Measurements from ENCODE around the gene MT1M.

MT1M gene

DNA sequence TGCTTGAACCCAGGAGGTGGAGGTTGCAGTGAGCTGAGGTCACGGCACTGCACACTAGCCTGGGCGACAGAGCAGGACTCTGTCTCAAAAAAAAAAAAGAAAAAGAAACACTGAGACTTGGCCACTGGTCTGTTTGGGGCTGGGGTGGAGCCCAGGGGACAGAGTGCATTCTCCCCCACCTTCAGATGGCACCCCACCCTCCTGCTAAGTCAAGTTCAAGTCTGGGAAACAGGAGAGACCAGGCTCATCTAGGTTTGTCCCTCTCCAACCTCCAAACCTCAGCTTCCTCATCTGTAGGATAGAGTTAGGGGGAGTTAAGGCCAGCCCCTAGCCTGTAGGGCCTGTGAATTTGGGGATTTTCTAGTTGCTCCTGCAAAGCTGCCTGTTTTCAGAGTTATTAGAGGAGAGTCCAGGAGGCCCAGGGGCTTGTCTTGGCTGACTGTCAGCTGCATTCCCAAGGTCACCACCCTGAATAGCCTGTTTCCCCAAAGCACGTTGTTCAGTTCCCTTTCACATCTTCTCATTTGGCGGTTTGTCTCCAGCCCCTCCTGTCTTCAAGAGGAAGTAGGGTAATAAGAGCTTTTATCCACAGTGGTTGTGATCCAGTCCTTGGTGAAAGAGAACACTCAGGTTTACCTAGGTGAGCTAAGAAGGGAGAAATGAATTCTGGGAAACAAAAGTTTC lies 40.9 kb upstream of the MT1M start:
- 43% methylated on average over 4 of the region's 4 CpGs for WGBS (ENCODE audit: insufficient coverage)
- DNase-seq: peak in 2 of 3 donors; percentile 67 to 73
- ChIA-PET POLR2A (no interaction called here), CTCF (interaction anchor here (1.0 to 3.6 kb wide), 7 partner anchors 10 to 198 kb away, joined by 3 to 29 read pairs (median 4); no protein-coding TSS in a partner anchor)
- Histone ChIP-seq H3K4me3 (ENCODE audit: control insufficient read depth in 1 of 7, extremely low read depth in 1 of 7, insufficient read depth in 4 of 7, low read depth in 2 of 7, low read length in 6 of 7) (no peak overlapping the region), H3K9me3 (ENCODE audit: control extremely low read depth in 1 of 5, control insufficient read depth in 4 of 5, insufficient read depth in 2 of 5, low read depth in 1 of 5, low read length in 4 of 5) (no peaks in the 10 kb centered on the region), H3K36me3 (ENCODE audit: control insufficient read depth in 4 of 4, insufficient read depth in 4 of 4, low read length in 3 of 4) (no peaks in the 10 kb centered on the region), H3K27me3 (replicated peaks in 2 of 5; ENCODE audit: control insufficient read depth in 4 of 5, insufficient read depth in 5 of 5, low read length in 4 of 5) (peaks cover 3 to 40% (median 18%) of the 10 kb centered on the region in 5 experiments), H3K27ac (ENCODE audit: insufficient read depth in 1 of 2, low read depth in 1 of 2, low read length in 2 of 2, poor library complexity in 1 of 2, severe bottlenecking in 2 of 2) (no peak overlapping the region), H3K4me1 (ENCODE audit: control extremely low read depth in 1 of 4, control insufficient read depth in 4 of 4, insufficient read depth in 4 of 4, low read length in 3 of 4) (peaks cover 0 to 21% (median 19%) of the 10 kb centered on the region in 4 experiments)

DNA sequence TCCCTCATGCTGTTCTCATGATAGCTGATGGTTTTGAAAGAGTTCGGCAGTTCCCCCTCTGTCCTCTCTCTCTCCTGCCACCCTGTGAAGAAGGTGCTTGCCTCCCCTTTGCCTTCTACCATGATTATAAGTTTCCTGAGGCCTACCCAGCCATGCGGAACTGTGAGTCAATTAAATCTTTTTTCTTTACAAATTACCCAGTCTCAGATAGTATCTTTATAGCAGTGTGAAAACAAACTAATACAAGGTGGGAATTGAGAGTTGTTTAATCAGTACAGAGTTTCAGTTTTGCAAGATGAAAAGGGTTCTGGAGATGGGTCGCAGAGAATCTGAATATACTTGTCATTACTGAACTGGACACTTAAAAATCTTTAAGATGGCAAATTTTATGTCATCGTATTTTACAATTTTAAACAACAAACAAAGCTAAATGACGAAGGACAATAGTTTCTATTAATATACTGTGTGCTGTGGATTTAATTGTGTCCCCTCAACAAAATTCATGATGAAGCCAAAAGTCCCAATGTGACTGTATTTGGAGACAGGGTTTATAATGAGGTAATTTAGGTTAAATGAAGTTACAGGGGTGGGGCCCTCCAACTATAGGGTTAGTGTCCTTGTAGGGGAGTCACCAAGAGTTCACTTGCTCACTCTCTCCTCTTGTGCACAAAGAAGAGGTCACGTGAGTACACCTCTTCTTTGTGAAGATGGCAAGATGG lies 38.7 kb upstream of the MT1M start:
- 88% methylated on average over 1 of the region's 6 CpGs for WGBS (ENCODE audit: insufficient coverage)
- peaks cover 0 to 1% (median 0%) of the 10 kb centered on the region in 5 experiments for H3K9me3 ChIP-seq (ENCODE audit: control extremely low read depth in 1 of 5, control insufficient read depth in 4 of 5, insufficient read depth in 2 of 5, low read depth in 1 of 5, low read length in 4 of 5)
- no peak overlapping the region for H3K4me3 ChIP-seq (ENCODE audit: control insufficient read depth in 1 of 7, extremely low read depth in 1 of 7, insufficient read depth in 4 of 7, low read depth in 2 of 7, low read length in 6 of 7)
- no peaks in the 10 kb centered on the region for H3K36me3 ChIP-seq (ENCODE audit: control insufficient read depth in 4 of 4, insufficient read depth in 4 of 4, low read length in 3 of 4)
- H3K4me1 ChIP-seq (ENCODE audit: control extremely low read depth in 1 of 4, control insufficient read depth in 4 of 4, insufficient read depth in 4 of 4, low read length in 3 of 4): peaks cover 0 to 21% (median 18%) of the 10 kb centered on the region in 4 experiments
- DNase-seq: no peak
- ChIA-PET CTCF (interaction anchor here (0.6 to 3.6 kb wide), 2 partner anchors 9 to 16 kb away, joined by 3 to 29 read pairs; no protein-coding TSS in a partner anchor), POLR2A (no interaction called here)
- H3K27ac ChIP-seq (ENCODE audit: insufficient read depth in 1 of 2, low read depth in 1 of 2, low read length in 2 of 2, poor library complexity in 1 of 2, severe bottlenecking in 2 of 2): no peak overlapping the region
- H3K27me3 ChIP-seq (replicated peaks in 2 of 5; ENCODE audit: control insufficient read depth in 4 of 5, insufficient read depth in 5 of 5, low read length in 4 of 5): peaks cover 2 to 19% (median 8%) of the 10 kb centered on the region in 5 experiments

DNA sequence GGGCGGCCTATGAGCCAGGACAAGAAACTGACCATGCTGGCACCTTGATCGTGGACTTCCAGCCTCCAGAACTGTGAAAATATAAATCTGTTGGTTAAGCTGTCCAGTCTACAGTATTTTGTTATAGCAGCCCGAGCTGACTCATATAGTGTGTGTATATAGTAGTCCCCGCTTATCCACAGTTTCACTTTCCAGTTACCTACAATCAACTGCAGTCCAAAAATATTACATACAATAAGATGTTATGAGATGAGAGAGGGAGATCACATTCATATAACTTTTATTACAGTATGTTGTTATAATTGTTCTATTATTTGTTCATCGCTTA lies 38.2 kb upstream of the MT1M start:
- Histone ChIP-seq H3K4me1 (ENCODE audit: control extremely low read depth in 1 of 4, control insufficient read depth in 4 of 4, insufficient read depth in 4 of 4, low read length in 3 of 4) (peaks cover 0 to 17% (median 13%) of the 10 kb centered on the region in 4 experiments), H3K36me3 (ENCODE audit: control insufficient read depth in 4 of 4, insufficient read depth in 4 of 4, low read length in 3 of 4) (no peaks in the 10 kb centered on the region), H3K4me3 (ENCODE audit: control insufficient read depth in 1 of 7, extremely low read depth in 1 of 7, insufficient read depth in 4 of 7, low read depth in 2 of 7, low read length in 6 of 7) (no peak overlapping the region), H3K27ac (ENCODE audit: insufficient read depth in 1 of 2, low read depth in 1 of 2, low read length in 2 of 2, poor library complexity in 1 of 2, severe bottlenecking in 2 of 2) (no peak overlapping the region), H3K9me3 (ENCODE audit: control extremely low read depth in 1 of 5, control insufficient read depth in 4 of 5, insufficient read depth in 2 of 5, low read depth in 1 of 5, low read length in 4 of 5) (peaks cover 0 to 1% (median 0%) of the 10 kb centered on the region in 5 experiments), H3K27me3 (replicated peaks in 2 of 5; ENCODE audit: control insufficient read depth in 4 of 5, insufficient read depth in 5 of 5, low read length in 4 of 5) (peaks cover 0 to 14% (median 5%) of the 10 kb centered on the region in 5 experiments)
- 100% methylated on average over 1 of the region's 5 CpGs for WGBS (ENCODE audit: insufficient coverage)
- ChIA-PET CTCF (interaction anchor here (0.6 to 3.6 kb wide), 2 partner anchors 8 to 17 kb away, joined by 3 to 29 read pairs; no protein-coding TSS in a partner anchor), POLR2A (no interaction called here)
- DNase-seq: no peak

DNA sequence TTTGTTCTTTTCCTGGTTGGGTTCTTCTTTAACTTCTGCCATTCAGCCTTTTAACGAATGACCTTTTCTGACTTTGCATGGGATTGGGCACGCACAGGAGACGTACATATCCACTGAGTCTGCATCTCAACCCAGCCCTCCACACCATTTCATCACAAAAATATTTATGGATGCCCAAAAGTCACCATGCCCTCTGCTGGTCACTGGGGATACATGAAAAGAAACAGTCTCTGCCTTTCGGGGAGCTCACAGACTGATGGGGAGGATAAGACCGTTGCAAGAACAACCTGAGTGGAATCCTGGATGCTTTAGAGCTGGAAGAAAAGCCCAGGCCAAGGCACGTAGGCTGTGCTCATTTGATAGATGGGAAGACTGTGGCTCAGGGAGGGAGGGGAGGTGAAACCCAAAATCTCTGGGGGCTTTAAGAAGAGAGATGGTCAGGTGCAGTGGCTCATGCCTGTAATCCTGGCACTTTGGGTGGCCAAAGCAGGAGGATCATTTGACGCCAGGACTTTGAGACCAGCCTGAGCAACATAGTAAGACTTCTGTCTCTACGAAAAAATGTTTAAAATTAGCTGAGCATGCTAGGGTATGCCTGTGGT lies 32.0 kb upstream of the MT1M start:
- H3K4me3 ChIP-seq (ENCODE audit: control insufficient read depth in 1 of 7, extremely low read depth in 1 of 7, insufficient read depth in 4 of 7, low read depth in 2 of 7, low read length in 6 of 7): no peak overlapping the region
- peaks cover 0 to 13% (median 6%) of the 10 kb centered on the region in 5 experiments for H3K27me3 ChIP-seq (replicated peaks in 2 of 5; ENCODE audit: control insufficient read depth in 4 of 5, insufficient read depth in 5 of 5, low read length in 4 of 5)
- H3K27ac ChIP-seq (ENCODE audit: insufficient read depth in 1 of 2, low read depth in 1 of 2, low read length in 2 of 2, poor library complexity in 1 of 2, severe bottlenecking in 2 of 2): no peak overlapping the region
- ChIA-PET POLR2A (interaction anchor here (0.6 kb wide), 1 partner anchor 596 kb away, joined by 3 read pairs; no protein-coding TSS in a partner anchor), CTCF (interaction anchor here (0.9 to 7.0 kb wide), 18 partner anchors 8 to 223 kb away, joined by 3 to 53 read pairs (median 6); partner anchors contain the start of genes BBS2 and MT3)
- peak; percentile 57 to 80 (median 70) for DNase-seq
- 30% methylated on average over 8 of the region's 8 CpGs for WGBS (ENCODE audit: insufficient coverage)
- H3K9me3 ChIP-seq (ENCODE audit: control extremely low read depth in 1 of 5, control insufficient read depth in 4 of 5, insufficient read depth in 2 of 5, low read depth in 1 of 5, low read length in 4 of 5): peaks cover 0 to 1% (median 0%) of the 10 kb centered on the region in 5 experiments
- H3K4me1 ChIP-seq (ENCODE audit: control extremely low read depth in 1 of 4, control insufficient read depth in 4 of 4, insufficient read depth in 4 of 4, low read length in 3 of 4): no peaks in the 10 kb centered on the region
- no peaks in the 10 kb centered on the region for H3K36me3 ChIP-seq (ENCODE audit: control insufficient read depth in 4 of 4, insufficient read depth in 4 of 4, low read length in 3 of 4)

DNA sequence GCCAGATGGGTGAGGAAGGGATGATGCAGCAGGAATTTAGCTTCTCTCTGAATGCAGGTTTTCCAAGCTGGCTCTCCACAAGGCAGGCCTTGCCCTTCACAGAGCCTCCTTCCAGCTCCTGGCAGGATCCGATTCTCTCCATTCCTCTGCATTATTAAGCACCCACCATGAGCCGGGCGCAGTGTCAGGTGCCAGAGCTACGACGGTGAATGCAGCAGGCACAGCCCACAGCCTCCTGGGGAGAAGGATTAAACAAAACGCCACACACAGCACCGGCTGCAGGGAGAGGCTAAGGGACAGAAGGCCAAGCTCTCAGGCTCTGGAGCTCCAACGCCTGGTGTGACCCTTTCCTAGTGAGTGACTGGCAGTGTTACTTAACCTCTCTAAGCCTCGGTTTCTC lies 31.1 kb upstream of the MT1M start:
- no peak for DNase-seq
- Histone ChIP-seq H3K27ac (ENCODE audit: insufficient read depth in 1 of 2, low read depth in 1 of 2, low read length in 2 of 2, poor library complexity in 1 of 2, severe bottlenecking in 2 of 2) (no peak overlapping the region), H3K27me3 (replicated peaks in 2 of 5; ENCODE audit: control insufficient read depth in 4 of 5, insufficient read depth in 5 of 5, low read length in 4 of 5) (peaks cover 0 to 13% (median 6%) of the 10 kb centered on the region in 5 experiments), H3K4me3 (ENCODE audit: control insufficient read depth in 1 of 7, extremely low read depth in 1 of 7, insufficient read depth in 4 of 7, low read depth in 2 of 7, low read length in 6 of 7) (no peak overlapping the region), H3K36me3 (ENCODE audit: control insufficient read depth in 4 of 4, insufficient read depth in 4 of 4, low read length in 3 of 4) (no peaks in the 10 kb centered on the region), H3K4me1 (ENCODE audit: control extremely low read depth in 1 of 4, control insufficient read depth in 4 of 4, insufficient read depth in 4 of 4, low read length in 3 of 4) (no peaks in the 10 kb centered on the region), H3K9me3 (ENCODE audit: control extremely low read depth in 1 of 5, control insufficient read depth in 4 of 5, insufficient read depth in 2 of 5, low read depth in 1 of 5, low read length in 4 of 5) (peaks cover 0 to 1% (median 0%) of the 10 kb centered on the region in 5 experiments)
- CTCF ChIA-PET: interaction anchor here (0.6 to 7.0 kb wide), 22 partner anchors 9 to 222 kb away, joined by 3 to 53 read pairs (median 3); partner anchors contain the start of genes BBS2 and MT3
- POLR2A ChIA-PET: no interaction called here
- 91% methylated on average over 8 of the region's 9 CpGs for whole genome bisulfite sequencing (ENCODE audit: insufficient coverage)

DNA sequence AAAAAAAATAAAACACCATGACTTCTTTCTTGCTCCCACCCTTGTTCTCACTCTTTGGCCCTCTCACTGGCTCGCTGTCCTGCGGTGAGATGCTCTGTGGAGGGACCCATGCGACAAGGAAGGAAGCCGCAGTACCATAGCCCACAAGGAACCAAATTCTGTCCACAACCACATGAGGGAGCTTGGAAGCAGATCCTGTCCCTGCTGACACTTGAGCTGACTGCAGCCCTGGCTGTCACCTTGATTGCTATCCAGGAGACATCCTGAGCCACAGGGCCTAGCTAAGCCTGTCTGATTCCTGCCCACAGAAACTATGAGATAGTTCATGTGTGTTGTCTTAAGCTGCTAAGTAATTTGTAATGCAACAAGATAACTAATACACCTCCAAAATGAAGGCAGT lies 28.9 kb upstream of the MT1M start:
- POLR2A ChIA-PET: interaction anchor here (0.7 kb wide), 1 partner anchor 92 kb away, joined by 5 read pairs; no protein-coding TSS in a partner anchor

More for the DNA sequence above, 28.9 kb upstream of the MT1M start:
- DNase-seq: peak; percentile 60 to 71 (median 70)
- peaks cover 0 to 13% (median 6%) of the 10 kb centered on the region in 5 experiments for H3K27me3 ChIP-seq (replicated peaks in 2 of 5; ENCODE audit: control insufficient read depth in 4 of 5, insufficient read depth in 5 of 5, low read length in 4 of 5)
- 17% methylated on average over 4 of the region's 4 CpGs for WGBS (ENCODE audit: insufficient coverage)
- H3K27ac ChIP-seq (ENCODE audit: insufficient read depth in 1 of 2, low read depth in 1 of 2, low read length in 2 of 2, poor library complexity in 1 of 2, severe bottlenecking in 2 of 2): no peak overlapping the region
- H3K9me3 ChIP-seq (ENCODE audit: control extremely low read depth in 1 of 5, control insufficient read depth in 4 of 5, insufficient read depth in 2 of 5, low read depth in 1 of 5, low read length in 4 of 5): no peaks in the 10 kb centered on the region
- CTCF ChIA-PET: interaction anchor here (0.6 to 7.7 kb wide), 18 partner anchors 10 to 190 kb away, joined by 3 to 53 read pairs (median 4); no protein-coding TSS in a partner anchor
- H3K4me3 ChIP-seq (ENCODE audit: control insufficient read depth in 1 of 7, extremely low read depth in 1 of 7, insufficient read depth in 4 of 7, low read depth in 2 of 7, low read length in 6 of 7): no peak overlapping the region
- H3K4me1 ChIP-seq (ENCODE audit: control extremely low read depth in 1 of 4, control insufficient read depth in 4 of 4, insufficient read depth in 4 of 4, low read length in 3 of 4): peaks cover under 1 to 18% (median 16%) of the 10 kb centered on the region in 4 experiments
- no peaks in the 10 kb centered on the region for H3K36me3 ChIP-seq (ENCODE audit: control insufficient read depth in 4 of 4, insufficient read depth in 4 of 4, low read length in 3 of 4)
